Measurements from ENCODE around the gene RGS9. TPM values are rescaled to one million over a fixed set of nuclear protein-coding genes. Genes with fewer than 3 reads are reported as not detected.
A peak's percentile ranks its signal among the peaks of the same experiment; 100 is the strongest.
"Not testable (repeated sequence)": the region's sequence is repeated elsewhere in the genome, so short reads cannot be mapped to it uniquely, and the experiment has no call there.

Gene RGS9
- total and polyA plus RNA-seq, 2 donors (not counting 1 experiment from before 2014, with no cell fraction given) = 1.6 to 1.7 TPM

DNA sequence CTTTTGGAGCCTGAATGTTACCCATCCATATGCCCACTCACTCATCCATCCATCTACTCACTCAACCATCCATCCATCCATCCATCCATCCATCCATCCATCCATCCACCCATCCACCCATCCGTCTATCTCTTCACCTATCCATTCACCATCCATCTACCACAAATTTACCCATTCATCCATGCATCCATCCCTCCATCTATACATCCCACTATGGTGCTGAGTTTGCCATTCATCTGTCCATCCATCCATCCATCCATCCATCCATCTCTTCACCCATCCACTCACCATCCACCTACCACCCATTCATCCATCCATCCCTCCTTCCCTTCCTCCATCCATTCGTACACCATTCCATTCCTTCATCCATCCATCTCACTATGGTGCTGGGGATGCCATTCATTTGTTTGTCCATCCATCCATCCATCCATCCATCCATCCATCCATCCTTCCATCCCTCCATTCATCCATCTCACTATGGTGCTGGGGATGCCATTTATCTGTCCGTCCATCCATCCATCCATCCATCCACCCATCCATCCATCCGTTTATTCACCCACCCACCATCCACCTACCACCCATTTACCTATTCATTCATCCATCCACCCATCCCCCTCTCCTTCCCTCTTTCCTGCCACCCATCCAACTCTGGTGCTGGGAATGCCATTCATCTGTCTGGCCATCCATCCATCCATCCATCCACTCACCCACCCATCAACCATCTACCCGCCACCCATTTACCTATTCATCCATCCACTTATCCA, 39.7 kb downstream of the RGS9 start:
- no peak overlapping the region for H3K27ac ChIP-seq (ENCODE audit: insufficient read depth, low read length)
- no peaks in the 10 kb centered on the region for H3K27me3 ChIP-seq (ENCODE audit: control insufficient read depth, insufficient read depth, low read length)
- no peak overlapping the region for H3K9ac ChIP-seq (ENCODE audit: insufficient read depth, low read length)
- H3K9me3 ChIP-seq (ENCODE audit: control insufficient read depth, insufficient read depth, low read depth, low read length) = no peaks in the 10 kb centered on the region
- no peaks in the 10 kb centered on the region for H3K36me3 ChIP-seq (ENCODE audit: control insufficient read depth, insufficient read depth, low read length)
- H3K4me1 ChIP-seq (ENCODE audit: control insufficient read depth, extremely low read depth, insufficient read depth, low read length) = no peaks in the 10 kb centered on the region
- H3K79me2 ChIP-seq (ENCODE audit: control insufficient read depth, insufficient read depth, low read length) = no peaks in the 10 kb centered on the region
- no peak for TF ChIP-seq EZH2 (IDR thresholded peaks at IDR 0.05; ENCODE audit: low read length, missing control alignments)
- TF ChIP-seq, protein P1, sequence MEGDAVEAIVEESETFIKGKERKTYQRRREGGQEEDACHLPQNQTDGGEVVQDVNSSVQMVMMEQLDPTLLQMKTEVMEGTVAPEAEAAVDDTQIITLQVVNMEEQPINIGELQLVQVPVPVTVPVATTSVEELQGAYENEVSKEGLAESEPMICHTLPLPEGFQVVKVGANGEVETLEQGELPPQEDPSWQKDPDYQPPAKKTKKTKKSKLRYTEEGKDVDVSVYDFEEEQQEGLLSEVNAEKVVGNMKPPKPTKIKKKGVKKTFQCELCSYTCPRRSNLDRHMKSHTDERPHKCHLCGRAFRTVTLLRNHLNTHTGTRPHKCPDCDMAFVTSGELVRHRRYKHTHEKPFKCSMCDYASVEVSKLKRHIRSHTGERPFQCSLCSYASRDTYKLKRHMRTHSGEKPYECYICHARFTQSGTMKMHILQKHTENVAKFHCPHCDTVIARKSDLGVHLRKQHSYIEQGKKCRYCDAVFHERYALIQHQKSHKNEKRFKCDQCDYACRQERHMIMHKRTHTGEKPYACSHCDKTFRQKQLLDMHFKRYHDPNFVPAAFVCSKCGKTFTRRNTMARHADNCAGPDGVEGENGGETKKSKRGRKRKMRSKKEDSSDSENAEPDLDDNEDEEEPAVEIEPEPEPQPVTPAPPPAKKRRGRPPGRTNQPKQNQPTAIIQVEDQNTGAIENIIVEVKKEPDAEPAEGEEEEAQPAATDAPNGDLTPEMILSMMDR (conservative IDR thresholded peaks at IDR 0.05 in 1 of 2, IDR thresholded peaks at IDR 0.05 in 1 of 2; ENCODE audit: low read depth in 1 of 2, low read length in 2 of 2) = no peak
- H2AFZ ChIP-seq (ENCODE audit: low read length) = no peak overlapping the region
- no peaks in the 10 kb centered on the region for H4K20me1 ChIP-seq (ENCODE audit: control insufficient read depth, extremely low read depth, insufficient read depth, low read length)
- H3K4me3 ChIP-seq (replicated peaks in 1 of 4; ENCODE audit: control extremely low read depth in 1 of 4, insufficient read depth in 1 of 4, low read depth in 3 of 4, low read length in 4 of 4) = no peak overlapping the region
- no peak for DNase-seq (ENCODE audit: low read depth in 2 of 2)
- H3K4me2 ChIP-seq (ENCODE audit: extremely low read depth, insufficient read depth, low read length) = no peak overlapping the region

DNA sequence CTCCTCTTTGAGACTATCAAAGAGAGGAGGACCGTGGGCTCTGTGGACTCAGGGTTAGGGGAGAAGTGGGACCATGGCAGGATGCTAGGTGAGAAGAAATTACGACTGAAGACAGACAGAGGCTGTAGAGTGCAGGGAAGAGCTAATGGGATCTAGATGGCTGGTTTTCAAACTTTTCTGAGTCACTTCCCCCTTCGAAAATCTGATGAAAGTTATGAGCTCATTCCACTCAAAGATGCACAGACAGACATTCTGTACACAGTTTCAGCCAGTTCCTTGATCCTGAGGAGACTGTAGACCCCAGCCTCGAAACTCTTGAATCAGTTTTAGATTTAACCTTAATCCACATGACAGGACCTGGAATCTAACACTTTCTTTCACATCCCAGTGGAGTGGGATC, 40.7 kb downstream of the RGS9 start:
- no peak overlapping the region for H3K4me2 ChIP-seq (ENCODE audit: extremely low read depth, insufficient read depth, low read length)

DNA sequence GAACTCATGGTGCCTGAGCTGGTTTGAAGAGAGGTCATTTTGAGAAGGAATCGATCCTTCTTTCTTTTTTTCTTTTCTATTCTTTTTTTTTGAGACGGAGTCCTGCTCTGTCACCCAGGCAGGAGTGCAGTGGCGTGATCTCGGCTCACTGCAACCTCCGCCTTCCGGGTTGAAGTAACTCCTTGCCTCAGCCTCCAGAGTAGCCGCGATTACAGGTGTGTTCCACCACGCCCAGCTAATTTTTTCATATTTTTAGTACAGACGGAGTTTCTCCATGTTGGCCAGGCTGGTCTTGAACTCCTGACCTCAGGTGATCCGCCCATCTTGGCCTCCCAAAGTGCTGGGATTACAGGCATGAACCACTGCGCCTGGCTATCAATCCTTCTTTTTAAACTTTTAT, 43.1 kb downstream of the RGS9 start:
- not testable (repeated sequence) for H3K36me3 ChIP-seq (ENCODE audit: control insufficient read depth, insufficient read depth, low read length); DNase-seq (ENCODE audit: low read depth in 2 of 2); H3K9me3 ChIP-seq (ENCODE audit: control insufficient read depth, insufficient read depth, low read depth, low read length); H2AFZ ChIP-seq (ENCODE audit: low read length); H3K79me2 ChIP-seq (ENCODE audit: control insufficient read depth, insufficient read depth, low read length); H3K4me3 ChIP-seq (replicated peaks in 1 of 4; ENCODE audit: control extremely low read depth in 1 of 4, insufficient read depth in 1 of 4, low read depth in 3 of 4, low read length in 4 of 4); H3K4me2 ChIP-seq (ENCODE audit: extremely low read depth, insufficient read depth, low read length); H4K20me1 ChIP-seq (ENCODE audit: control insufficient read depth, extremely low read depth, insufficient read depth, low read length); H3K4me1 ChIP-seq (ENCODE audit: control insufficient read depth, extremely low read depth, insufficient read depth, low read length); H3K9ac ChIP-seq (ENCODE audit: insufficient read depth, low read length); H3K27me3 ChIP-seq (ENCODE audit: control insufficient read depth, insufficient read depth, low read length); H3K27ac ChIP-seq (ENCODE audit: insufficient read depth, low read length)

More for the DNA sequence above, 40.7 kb downstream of the RGS9 start:
- Histone ChIP-seq H3K9me3 (ENCODE audit: control insufficient read depth, insufficient read depth, low read depth, low read length) (no peaks in the 10 kb centered on the region), H3K36me3 (ENCODE audit: control insufficient read depth, insufficient read depth, low read length) (no peaks in the 10 kb centered on the region), H3K27ac (ENCODE audit: insufficient read depth, low read length) (no peak overlapping the region), H3K27me3 (ENCODE audit: control insufficient read depth, insufficient read depth, low read length) (no peaks in the 10 kb centered on the region), H3K4me1 (ENCODE audit: control insufficient read depth, extremely low read depth, insufficient read depth, low read length) (no peaks in the 10 kb centered on the region), H4K20me1 (ENCODE audit: control insufficient read depth, extremely low read depth, insufficient read depth, low read length) (no peaks in the 10 kb centered on the region), H2AFZ (ENCODE audit: low read length) (no peak overlapping the region), H3K79me2 (ENCODE audit: control insufficient read depth, insufficient read depth, low read length) (no peaks in the 10 kb centered on the region), H3K4me3 (replicated peaks in 1 of 4; ENCODE audit: control extremely low read depth in 1 of 4, insufficient read depth in 1 of 4, low read depth in 3 of 4, low read length in 4 of 4) (no peak overlapping the region), H3K9ac (ENCODE audit: insufficient read depth, low read length) (no peak overlapping the region)
- peak; percentile 69 to 71 for DNase-seq (ENCODE audit: low read depth in 2 of 2)
- TF ChIP-seq EZH2 (IDR thresholded peaks at IDR 0.05; ENCODE audit: low read length, missing control alignments) = no peak
- TF ChIP-seq, protein P1 (conservative IDR thresholded peaks at IDR 0.05 in 1 of 2, IDR thresholded peaks at IDR 0.05 in 1 of 2; ENCODE audit: low read depth in 1 of 2, low read length in 2 of 2) = no peak

- H3K4me3 ChIP-seq (replicated peaks in 1 of 4; ENCODE audit: control extremely low read depth in 1 of 4, insufficient read depth in 1 of 4, low read depth in 3 of 4, low read length in 4 of 4); H3K4me1 ChIP-seq (ENCODE audit: control insufficient read depth, extremely low read depth, insufficient read depth, low read length); H3K36me3 ChIP-seq (ENCODE audit: control insufficient read depth, insufficient read depth, low read length); H2AFZ ChIP-seq (ENCODE audit: low read length); H3K27ac ChIP-seq (ENCODE audit: insufficient read depth, low read length); H3K79me2 ChIP-seq (ENCODE audit: control insufficient read depth, insufficient read depth, low read length); H3K9me3 ChIP-seq (ENCODE audit: control insufficient read depth, insufficient read depth, low read depth, low read length); DNase-seq (ENCODE audit: low read depth in 2 of 2); H3K4me2 ChIP-seq (ENCODE audit: extremely low read depth, insufficient read depth, low read length); H4K20me1 ChIP-seq (ENCODE audit: control insufficient read depth, extremely low read depth, insufficient read depth, low read length); H3K9ac ChIP-seq (ENCODE audit: insufficient read depth, low read length); H3K27me3 ChIP-seq (ENCODE audit: control insufficient read depth, insufficient read depth, low read length): not testable (repeated sequence)
Measured at GRCh38 chr17:65180752-65181236, 43.6 kb downstream of the RGS9 start.

All from fibroblast of lung (primary cell).